Ascending aorta (tissue), 2 donors: ENCODE data around the gene TEAD1. TPM values are rescaled to one million over a fixed set of nuclear protein-coding genes. Genes with fewer than 3 reads are reported as not detected.

Experiments
- DNase-seq, 2 donors: peaks; one replicate each; pipeline ENCODE4 v3.0.0-alpha.2; 2019; ENCODE audit warnings: low spot score in 2 of 2
- H3K27ac ChIP-seq, 2 donors: fragments of 200-600 bp; sonication (generic); one replicate each; pipeline ENCODE4 v1.5.1; 2016 to 2017; ENCODE audit warnings: mild to moderate bottlenecking in 1 of 2
- H3K27me3 ChIP-seq: fragments of 200-600 bp; sonication (generic); one replicate; pipeline ENCODE4 v1.5.1; 2017
- H3K36me3 ChIP-seq, 2 donors: fragments of 200-600 bp; sonication (generic); one replicate each; pipeline ENCODE4 v1.5.1; 2016
- H3K4me1 ChIP-seq, 2 donors: fragments of 200-600 bp; sonication (generic); one replicate each; pipeline ENCODE4 v1.5.1; 2016 to 2017; ENCODE audit warnings: mild to moderate bottlenecking in 1 of 2
- H3K4me3 ChIP-seq, 2 donors: fragments of 200-600 bp; sonication (generic); one replicate each; pipeline ENCODE4 v1.5.1; 2016 to 2017; ENCODE audit warnings: mild to moderate bottlenecking in 1 of 2
- H3K9me3 ChIP-seq, 2 donors: fragments of 200-600 bp; sonication (generic); one replicate each; pipeline ENCODE4 v1.5.1; 2016
- intact Hi-C: fragments of 100-400 bp; cut with DNase I; formaldehyde crosslinking; loops from one replicate; pipeline ENCODE4 v1.15.1; 2023
- total RNA-seq: library from RNA; depleted of rRNA; stranded (reverse); fragments of >200 nt; gene quantifications from one replicate; pipeline ENCODE4 v1.1.0, GENCODE V29; 2016
- TF ChIP-seq, protein P1 (sequence below), 3 experiments: fragments of 200-600 bp in 2 of 3; fragments of 450-650 bp in 1 of 3; sonication (generic) in 2 of 3; IDR thresholded peaks; one replicate each; pipeline ENCODE4 v1.5.1; 2016 to 2019; ENCODE audit warnings: antibody characterized with exemption in 3 of 3, mild to moderate bottlenecking in 1 of 3, moderate library complexity in 1 of 3

The TEAD1 gene
- total RNA-seq, 1 donor from 2014 or later: 112 TPM

DNA sequence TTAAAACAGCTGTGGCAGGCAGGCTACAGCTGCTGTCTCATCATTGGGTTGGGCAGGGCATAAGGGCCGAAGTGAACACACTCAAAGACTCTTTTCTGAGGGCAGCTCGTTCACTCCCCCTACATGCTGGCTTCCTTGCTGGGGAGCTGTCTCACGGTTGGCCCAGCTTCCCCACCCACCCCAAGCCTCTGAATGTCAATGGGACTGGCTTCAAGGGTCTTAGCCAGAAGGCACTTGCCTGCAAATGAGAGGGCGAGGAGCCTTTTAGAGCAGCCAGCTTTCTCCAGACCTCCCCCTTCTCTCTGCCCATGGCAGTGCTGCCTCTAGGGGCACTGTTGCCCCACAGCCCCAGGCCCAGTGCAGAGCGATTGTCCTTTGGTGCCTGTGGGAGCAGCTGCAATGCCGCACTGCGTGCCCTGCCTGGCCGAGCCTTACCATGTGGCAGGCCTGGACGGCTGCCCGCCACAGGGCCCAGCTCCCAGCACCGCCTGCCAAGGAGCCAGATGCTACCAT is 240.2 kb downstream of the TEAD1 start:
- Histone ChIP-seq H3K36me3 (no peaks in the 10 kb centered on the region), H3K9me3 (no peaks in the 10 kb centered on the region), H3K27ac (peak overlapping the region; percentile 59 to 61), H3K27me3 (no peaks in the 10 kb centered on the region), H3K4me1 (peaks cover 2 to 3% of the 10 kb centered on the region in 2 donors), H3K4me3 (no peak overlapping the region)
- DNase-seq: peak in 1 of 2 donors; percentile 83
- intact Hi-C loops: no loop called here
- TF ChIP-seq, protein P1, sequence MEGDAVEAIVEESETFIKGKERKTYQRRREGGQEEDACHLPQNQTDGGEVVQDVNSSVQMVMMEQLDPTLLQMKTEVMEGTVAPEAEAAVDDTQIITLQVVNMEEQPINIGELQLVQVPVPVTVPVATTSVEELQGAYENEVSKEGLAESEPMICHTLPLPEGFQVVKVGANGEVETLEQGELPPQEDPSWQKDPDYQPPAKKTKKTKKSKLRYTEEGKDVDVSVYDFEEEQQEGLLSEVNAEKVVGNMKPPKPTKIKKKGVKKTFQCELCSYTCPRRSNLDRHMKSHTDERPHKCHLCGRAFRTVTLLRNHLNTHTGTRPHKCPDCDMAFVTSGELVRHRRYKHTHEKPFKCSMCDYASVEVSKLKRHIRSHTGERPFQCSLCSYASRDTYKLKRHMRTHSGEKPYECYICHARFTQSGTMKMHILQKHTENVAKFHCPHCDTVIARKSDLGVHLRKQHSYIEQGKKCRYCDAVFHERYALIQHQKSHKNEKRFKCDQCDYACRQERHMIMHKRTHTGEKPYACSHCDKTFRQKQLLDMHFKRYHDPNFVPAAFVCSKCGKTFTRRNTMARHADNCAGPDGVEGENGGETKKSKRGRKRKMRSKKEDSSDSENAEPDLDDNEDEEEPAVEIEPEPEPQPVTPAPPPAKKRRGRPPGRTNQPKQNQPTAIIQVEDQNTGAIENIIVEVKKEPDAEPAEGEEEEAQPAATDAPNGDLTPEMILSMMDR (IDR thresholded peaks at IDR 0.05): peak; percentile 54 to 67 (median 59)

DNA sequence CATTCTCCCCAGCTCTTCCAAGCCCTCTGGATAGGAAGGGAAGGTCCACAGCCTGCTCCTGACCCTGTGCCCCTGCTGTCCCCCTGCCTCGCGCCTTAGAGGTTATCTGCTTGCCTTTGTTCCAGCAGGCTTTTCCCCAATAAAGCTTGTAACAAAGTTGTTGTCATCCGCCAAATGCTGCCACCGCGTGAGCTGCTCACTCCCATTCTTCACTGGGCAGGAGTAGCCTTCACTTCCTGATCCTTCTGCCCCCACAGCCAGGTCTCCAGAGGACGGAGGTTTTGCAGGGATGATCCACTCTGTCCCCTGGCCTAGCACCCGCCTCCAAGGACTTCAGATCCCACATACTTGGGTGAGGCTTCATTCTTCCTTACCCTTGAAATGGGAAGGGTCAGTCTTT is 240.9 kb downstream of the TEAD1 start:
- Histone ChIP-seq H3K9me3 (no peaks in the 10 kb centered on the region), H3K27me3 (no peaks in the 10 kb centered on the region), H3K27ac (peak overlapping the region in 1 of 2 donors; percentile 38), H3K4me3 (no peak overlapping the region), H3K4me1 (peaks cover 2 to 3% of the 10 kb centered on the region in 2 donors), H3K36me3 (no peaks in the 10 kb centered on the region)
- no peak for DNase-seq
- TF ChIP-seq, protein P1 (IDR thresholded peaks at IDR 0.05): no peak
- intact Hi-C loops: no loop called here

GRCh38 chr11:12917822-12918221 is 243.6 kb downstream of the TEAD1 start:
- TF ChIP-seq, protein P1 (IDR thresholded peaks at IDR 0.05): no peak
- H3K4me1 ChIP-seq: peaks cover 2 to 3% of the 10 kb centered on the region in 2 donors
- no peak overlapping the region for H3K27ac ChIP-seq
- DNase-seq: no peak
- no peaks in the 10 kb centered on the region for H3K9me3 ChIP-seq
- intact Hi-C loops: no loop called here
- no peak overlapping the region for H3K4me3 ChIP-seq
- H3K36me3 ChIP-seq: no peaks in the 10 kb centered on the region
- no peaks in the 10 kb centered on the region for H3K27me3 ChIP-seq

GRCh38 chr11:12918667-12919066 is 244.4 kb downstream of the TEAD1 start:
- H3K36me3 ChIP-seq: no peaks in the 10 kb centered on the region
- no peak overlapping the region for H3K27ac ChIP-seq
- intact Hi-C loops: no loop called here
- H3K27me3 ChIP-seq: no peaks in the 10 kb centered on the region
- no peak overlapping the region for H3K4me3 ChIP-seq
- no peak for DNase-seq
- H3K4me1 ChIP-seq: peaks cover 2 to 3% of the 10 kb centered on the region in 2 donors
- TF ChIP-seq, protein P1 (IDR thresholded peaks at IDR 0.05): no peak
- no peaks in the 10 kb centered on the region for H3K9me3 ChIP-seq

DNA sequence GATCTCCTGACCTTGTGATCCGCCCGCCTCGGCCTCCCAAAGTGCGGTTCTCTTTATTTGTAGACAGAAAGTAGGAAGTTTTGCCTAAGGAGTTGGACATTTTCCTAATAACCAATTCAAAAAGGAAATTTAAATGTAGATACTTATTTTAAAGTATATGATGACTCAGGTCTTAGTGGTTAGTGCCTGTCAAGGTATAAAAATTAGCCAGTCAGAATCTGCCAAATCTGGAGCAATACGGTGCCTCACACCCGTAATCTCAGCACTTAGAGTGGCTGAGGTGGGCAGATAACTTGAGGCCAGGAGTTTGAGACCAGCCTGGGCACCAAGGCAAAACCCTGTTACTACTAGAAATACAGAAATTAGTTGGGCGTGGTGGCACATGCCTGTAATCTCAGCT is 248.2 kb downstream of the TEAD1 start:
- TF ChIP-seq, protein P1 (IDR thresholded peaks at IDR 0.05): no peak
- Histone ChIP-seq H3K27ac (no peak overlapping the region), H3K4me3 (no peak overlapping the region), H3K27me3 (no peaks in the 10 kb centered on the region), H3K9me3 (no peaks in the 10 kb centered on the region), H3K36me3 (peaks cover 0 to 16% of the 10 kb centered on the region in 2 donors), H3K4me1 (no peaks in the 10 kb centered on the region)
- intact Hi-C loops: no loop called here
- no peak for DNase-seq
